IMR-90 (cell line): Measurements from ENCODE around the gene AHSA1.

Source experiments
- BHLHE40 ChIP-seq: fragments of 150-350 bp; IDR thresholded peaks from 2 replicates; pipeline ENCODE4 v1.6.1; 2016; ENCODE audit warnings: mild to moderate bottlenecking, low read depth, low read length
- CEBPB ChIP-seq: IDR thresholded peaks from 2 replicates; pipeline ENCODE4 v1.6.1; 2012; ENCODE audit warnings: low read depth, low read length, improper control_type of control experiment
- CTCF ChIP-seq: conservative IDR thresholded peaks from 2 replicates; pipeline ENCODE4 v1.5.1; 2012; ENCODE audit warnings: mild to moderate bottlenecking, low read depth, low read length, improper control_type of control experiment
- MXI1 ChIP-seq: IDR thresholded peaks from 2 replicates; pipeline ENCODE4 v1.6.1; 2012; ENCODE audit warnings: low read depth, mild to moderate bottlenecking, low read length, moderate library complexity, borderline replicate concordance
- SMC3 ChIP-seq: fragments of 150-350 bp; IDR thresholded peaks from 2 replicates; pipeline ENCODE4 v1.6.1; 2016; ENCODE audit warnings: low read depth, mild to moderate bottlenecking, antibody characterized with exemption, low read length, moderate library complexity

- TF ChIP-seq BHLHE40 (no peak), MXI1 (no peak), CEBPB (no peak), CTCF (no peak), SMC3 (no peak)
Measured at GRCh38 chr14:77467801-77468200, 9.9 kb downstream of the AHSA1 start.
